Measurements from ENCODE around the gene SCGB3A2. TPM values are rescaled to one million over a fixed set of nuclear protein-coding genes. Genes with fewer than 3 reads are reported as not detected.

The SCGB3A2 gene
- total and polyA plus RNA-seq, 5 donors: 0.34 to 0.95 TPM; not detected in 3

Other genes with a start within 250 kb of the SCGB3A2 start
- gene JAKMIP2, start 96.0 kb upstream of the SCGB3A2 start, total RNA-seq: 1 to 10 TPM in 2 of 4 donors, under 1 TPM in 2; 0.66 to 1.3 (median 1.1) TPM
- 0.32 TPM for gene JAKMIP2, start 96.0 kb upstream of the SCGB3A2 start, polyA plus RNA-seq
- 1 to 10 TPM in 1 of 4 donors, not detected in 3; 1.3 TPM for gene SPINK1, start 47.0 kb upstream of the SCGB3A2 start, total RNA-seq
- 0.38 TPM for gene SPINK1, start 47.0 kb upstream of the SCGB3A2 start, polyA plus RNA-seq
- 1 to 10 TPM; 1.5 to 3.5 (median 2.6) TPM for gene C5orf46, start 27.8 kb downstream of the SCGB3A2 start, total RNA-seq
- 6.0 TPM for gene C5orf46, start 27.8 kb downstream of the SCGB3A2 start, polyA plus RNA-seq
- 1 to 10 TPM in 2 of 4 donors, under 1 TPM in 2; 0.82 to 3.0 (median 1.6) TPM for gene SPINK5, start 185.3 kb downstream of the SCGB3A2 start, total RNA-seq
- 1.3 TPM for gene SPINK5, start 185.3 kb downstream of the SCGB3A2 start, polyA plus RNA-seq

Data from right cardiac atrium (tissue), 5 donors.